Left ventricle myocardium inferior (tissue), 1 donor: ENCODE measurements around the gene DNAAF1. TPM values are rescaled to one million over a fixed set of nuclear protein-coding genes. Genes with fewer than 3 reads are reported as not detected.

ENCODE experiments used
- DNase-seq: peaks from one replicate; pipeline ENCODE4 v3.0.0-alpha.2; 2020
- H3K27ac ChIP-seq: fragments of 200-600 bp; replicated peaks from 2 replicates; pipeline ENCODE4 v1.8.0; 2021
- H3K27me3 ChIP-seq: fragments of 200-600 bp; 2 replicates; pipeline ENCODE4 v1.8.0; 2021; ENCODE audit warnings: low read depth
- H3K36me3 ChIP-seq: fragments of 200-600 bp; 2 replicates; pipeline ENCODE4 v1.8.0; 2021
- H3K4me1 ChIP-seq: fragments of 200-600 bp; 2 replicates; pipeline ENCODE4 v1.8.0; 2021
- H3K4me3 ChIP-seq: fragments of 200-600 bp; 2 replicates; pipeline ENCODE4 v1.8.0; 2021; ENCODE audit warnings: mild to moderate bottlenecking, moderate library complexity
- H3K9me3 ChIP-seq: fragments of 200-600 bp; replicated peaks from 2 replicates; pipeline ENCODE4 v1.8.0; 2021
- CTCF ChIP-seq: fragments of 200-600 bp; IDR thresholded peaks from 2 replicates; pipeline ENCODE4 v1.8.0; 2021; ENCODE audit warnings: antibody characterized with exemption, mild to moderate bottlenecking, borderline replicate concordance
- intact Hi-C: fragments of 100-400 bp; cut with micrococcal nuclease; formaldehyde crosslinking; loops from one replicate; pipeline ENCODE4 v1.11.0; 2022
- total RNA-seq: library from RNA; stranded (reverse); fragmentation: NEBNext Ultra II Directional; extraction: Animal tissue kit (Norgen Biotek cat#: 25700); gene quantifications from one replicate; pipeline ENCODE4 v1.2.1, GENCODE V29; 2021
- donor health status: DM: no; HTN: yes; CAD: no; lungs with severe emphysema.

The DNAAF1 gene
- total RNA-seq, 1 donor from 2014 or later = 0.14 TPM

- Histone ChIP-seq H3K4me3 (peak overlapping the region; percentile 93), H3K27ac (peak overlapping the region; percentile 84), H3K27me3 (no peaks in the 10 kb centered on the region), H3K4me1 (peaks cover 41% of the 10 kb centered on the region), H3K9me3 (no peaks in the 10 kb centered on the region), H3K36me3 (no peaks in the 10 kb centered on the region)
- no peak for DNase-seq
- intact Hi-C loops = no loop called here
- no peak for TF ChIP-seq CTCF
These were observed 1.3 kb upstream of the DNAAF1 start for GRCh38 chr16:84143784-84144199.

- Histone ChIP-seq H3K27me3 (no peaks in the 10 kb centered on the region), H3K36me3 (no peaks in the 10 kb centered on the region), H3K9me3 (no peaks in the 10 kb centered on the region), H3K4me3 (peak overlapping the region; percentile 93), H3K27ac (peak overlapping the region; percentile 84), H3K4me1 (peaks cover 35% of the 10 kb centered on the region)
- no peak for TF ChIP-seq CTCF
- DNase-seq = peak; percentile 32
- intact Hi-C loops = no loop called here
These were observed 774 bp upstream of the DNAAF1 start for GRCh38 chr16:84144209-84144858.

GRCh38 chr16:84150926-84151325 lies 5.8 kb downstream of the DNAAF1 start:
- no peaks in the 10 kb centered on the region for H3K36me3 ChIP-seq
- no peak overlapping the region for H3K27ac ChIP-seq
- TF ChIP-seq CTCF = no peak
- H3K9me3 ChIP-seq = no peaks in the 10 kb centered on the region
- intact Hi-C loops = no loop called here
- DNase-seq = no peak
- no peak overlapping the region for H3K4me3 ChIP-seq
- H3K27me3 ChIP-seq = peaks cover 9% of the 10 kb centered on the region
- H3K4me1 ChIP-seq = no peaks in the 10 kb centered on the region

- Histone ChIP-seq H3K4me1 (no peaks in the 10 kb centered on the region), H3K9me3 (no peaks in the 10 kb centered on the region), H3K4me3 (no peak overlapping the region), H3K36me3 (no peaks in the 10 kb centered on the region), H3K27ac (no peak overlapping the region), H3K27me3 (peaks cover 18% of the 10 kb centered on the region)
- DNase-seq = no peak
- no peak for TF ChIP-seq CTCF
- intact Hi-C loops = no loop called here
These were observed 8.6 kb downstream of the DNAAF1 start for GRCh38 chr16:84153660-84154214.

GRCh38 chr16:84155226-84155625 lies 10.1 kb downstream of the DNAAF1 start:
- no peaks in the 10 kb centered on the region for H3K4me1 ChIP-seq
- no peak overlapping the region for H3K27ac ChIP-seq
- H3K4me3 ChIP-seq = no peak overlapping the region
- DNase-seq = no peak
- no peak for TF ChIP-seq CTCF
- H3K27me3 ChIP-seq = peaks cover 25% of the 10 kb centered on the region
- intact Hi-C loops = no loop called here
- no peaks in the 10 kb centered on the region for H3K36me3 ChIP-seq
- no peaks in the 10 kb centered on the region for H3K9me3 ChIP-seq
